Type B pancreatic cell (in vitro differentiated cells): ENCODE data around the gene SEC14L1. TPM values are rescaled to one million over a fixed set of nuclear protein-coding genes. Genes with fewer than 3 reads are reported as not detected.

Experiments
- DNase-seq: peaks from one replicate; pipeline ENCODE4 v3.0.0; 2021; ENCODE audit warnings: mixed read lengths; ENCODE audit not compliant: unreplicated experiment; ENCODE audit errors: extremely low spot score
- H3K27ac Mint-ChIP-seq: 2 replicates; pipeline ENCODE4 v1.8.0; 2021; ENCODE audit warnings: mild to moderate bottlenecking, mixed read lengths
- H3K27me3 Mint-ChIP-seq: 2 replicates; pipeline ENCODE4 v1.8.0; 2021; ENCODE audit warnings: mixed read lengths
- H3K36me3 Mint-ChIP-seq: 2 replicates; pipeline ENCODE4 v1.8.0; 2021; ENCODE audit warnings: mixed read lengths
- H3K4me1 Mint-ChIP-seq: one replicate; pipeline ENCODE4 v1.8.0; 2021; ENCODE audit warnings: mixed read lengths; ENCODE audit not compliant: unreplicated experiment
- H3K4me3 Mint-ChIP-seq: 2 replicates; pipeline ENCODE4 v1.8.0; 2021; ENCODE audit warnings: mild to moderate bottlenecking, mixed read lengths
- H3K9me3 Mint-ChIP-seq: 2 replicates; pipeline ENCODE4 v1.8.0; 2021; ENCODE audit warnings: mixed read lengths
- CTCF ChIP-seq: fragments of 200-600 bp; sonication (generic); conservative IDR thresholded peaks from 2 replicates; pipeline ENCODE4 v1.5.0; 2021; ENCODE audit warnings: antibody characterized with exemption, mild to moderate bottlenecking
- total RNA-seq: library from RNA; stranded (reverse); gene quantifications from 2 replicates; pipeline ENCODE4 v1.2.1, GENCODE V29; 2021; ENCODE audit warnings: low replicate concordance

SEC14L1 gene
- total RNA-seq, 1 donor from 2014 or later, result 74.9 TPM

- peaks cover 10% of the 10 kb centered on the region for H3K9me3 Mint-ChIP-seq
- H3K27ac Mint-ChIP-seq, result peak overlapping the region; percentile 80
- peak overlapping the region; percentile 91 for H3K4me3 Mint-ChIP-seq
These were observed 1.2 kb downstream of the SEC14L1 start for GRCh38 chr17:77141846-77142449.

GRCh38 chr17:77142689-77143088 lies 1.9 kb downstream of the SEC14L1 start:
- H3K27ac Mint-ChIP-seq, result peak overlapping the region; percentile 57
- peak overlapping the region; percentile 67 for H3K4me3 Mint-ChIP-seq
- peaks cover 4% of the 10 kb centered on the region for H3K9me3 Mint-ChIP-seq
- peaks cover 37% of the 10 kb centered on the region for H3K4me1 Mint-ChIP-seq
- no peak for DNase-seq
- no peak for TF ChIP-seq CTCF
- no peaks in the 10 kb centered on the region for H3K27me3 Mint-ChIP-seq
- H3K36me3 Mint-ChIP-seq, result peaks cover 18% of the 10 kb centered on the region

More at GRCh38 chr17:77141846-77142449, 1.2 kb downstream of the SEC14L1 start:
- Mint-ChIP-seq H3K4me1 (peaks cover 31% of the 10 kb centered on the region), H3K27me3 (no peaks in the 10 kb centered on the region), H3K36me3 (peaks cover 18% of the 10 kb centered on the region)
- no peak for TF ChIP-seq CTCF
- no peak for DNase-seq

- H3K27ac Mint-ChIP-seq, result no peak overlapping the region
- no peaks in the 10 kb centered on the region for H3K27me3 Mint-ChIP-seq
- H3K4me1 Mint-ChIP-seq, result peaks cover 39% of the 10 kb centered on the region
- H3K9me3 Mint-ChIP-seq, result no peaks in the 10 kb centered on the region
- no peak for DNase-seq
- H3K4me3 Mint-ChIP-seq, result peak overlapping the region; percentile 53
- TF ChIP-seq CTCF, result no peak
- peaks cover 16% of the 10 kb centered on the region for H3K36me3 Mint-ChIP-seq
These were observed 2.5 kb downstream of the SEC14L1 start for GRCh38 chr17:77143306-77143705.

GRCh38 chr17:77144227-77144626 lies 3.5 kb downstream of the SEC14L1 start:
- Mint-ChIP-seq H3K4me1 (peaks cover 48% of the 10 kb centered on the region), H3K9me3 (no peaks in the 10 kb centered on the region), H3K27me3 (no peaks in the 10 kb centered on the region), H3K36me3 (peaks cover 16% of the 10 kb centered on the region), H3K27ac (no peak overlapping the region), H3K4me3 (no peak overlapping the region)
- TF ChIP-seq CTCF, result no peak
- DNase-seq, result no peak

GRCh38 chr17:77145224-77145611 lies 4.4 kb downstream of the SEC14L1 start:
- Mint-ChIP-seq H3K27ac (peak overlapping the region; percentile 73), H3K9me3 (no peaks in the 10 kb centered on the region), H3K36me3 (peaks cover 19% of the 10 kb centered on the region), H3K27me3 (no peaks in the 10 kb centered on the region), H3K4me1 (peaks cover 48% of the 10 kb centered on the region), H3K4me3 (peak overlapping the region; percentile 58)
- no peak for DNase-seq
- TF ChIP-seq CTCF, result no peak
